VCaP (cell line): ENCODE results near the gene ZNF136.

Experiments
- H3K27ac ChIP-seq: fragments of 450-650 bp; 2 replicates; pipeline ENCODE4 v1.5.1; 2017
- CTCF ChIP-seq: fragments of 450-650 bp; conservative IDR thresholded peaks from 2 replicates; pipeline ENCODE4 v1.5.1; 2017; ENCODE audit warnings: mild to moderate bottlenecking, moderate library complexity

Gene ZNF136

GRCh38 chr19:12198136-12198535 is 35.2 kb downstream of the ZNF136 start:
- no peak for TF ChIP-seq CTCF
- H3K27ac ChIP-seq: no peak overlapping the region

- TF ChIP-seq CTCF: no peak
- no peak overlapping the region for H3K27ac ChIP-seq
These were observed 37.0 kb downstream of the ZNF136 start for GRCh38 chr19:12199757-12200419.

- no peak overlapping the region for H3K27ac ChIP-seq
- TF ChIP-seq CTCF: peak; percentile 86
These were observed 39.4 kb downstream of the ZNF136 start for GRCh38 chr19:12202250-12202649.

- H3K27ac ChIP-seq: no peak overlapping the region
- no peak for TF ChIP-seq CTCF
These were observed 42.4 kb downstream of the ZNF136 start for GRCh38 chr19:12205296-12205695.

- no peak overlapping the region for H3K27ac ChIP-seq
- TF ChIP-seq CTCF: no peak
These were observed 45.3 kb downstream of the ZNF136 start for GRCh38 chr19:12208221-12208620.

- TF ChIP-seq CTCF: no peak
- H3K27ac ChIP-seq: no peak overlapping the region
These were observed 54.4 kb downstream of the ZNF136 start for GRCh38 chr19:12217332-12217731.

GRCh38 chr19:12222980-12223630 is 60.2 kb downstream of the ZNF136 start:
- 0 out of 2 replicates have a peak overlapping the region, but pooled peaks have one; percentile 4 for H3K27ac ChIP-seq
- no peak for TF ChIP-seq CTCF
